Kidney glomerular epithelial cell (primary cell): ENCODE results near the gene AP5S1.
"Not testable (repeated sequence)": the region's sequence is repeated elsewhere in the genome, so short reads cannot be mapped to it uniquely, and the experiment has no call there.

Source experiments
- DNase-seq: peaks from one replicate; lab custom pipeline; 2025; lab: John Stamatoyannopoulos, UW

The AP5S1 gene

GRCh38 chr20:3812259-3812681 is 8.1 kb upstream of the AP5S1 start:
- peak; percentile 48 for DNase-seq

DNA sequence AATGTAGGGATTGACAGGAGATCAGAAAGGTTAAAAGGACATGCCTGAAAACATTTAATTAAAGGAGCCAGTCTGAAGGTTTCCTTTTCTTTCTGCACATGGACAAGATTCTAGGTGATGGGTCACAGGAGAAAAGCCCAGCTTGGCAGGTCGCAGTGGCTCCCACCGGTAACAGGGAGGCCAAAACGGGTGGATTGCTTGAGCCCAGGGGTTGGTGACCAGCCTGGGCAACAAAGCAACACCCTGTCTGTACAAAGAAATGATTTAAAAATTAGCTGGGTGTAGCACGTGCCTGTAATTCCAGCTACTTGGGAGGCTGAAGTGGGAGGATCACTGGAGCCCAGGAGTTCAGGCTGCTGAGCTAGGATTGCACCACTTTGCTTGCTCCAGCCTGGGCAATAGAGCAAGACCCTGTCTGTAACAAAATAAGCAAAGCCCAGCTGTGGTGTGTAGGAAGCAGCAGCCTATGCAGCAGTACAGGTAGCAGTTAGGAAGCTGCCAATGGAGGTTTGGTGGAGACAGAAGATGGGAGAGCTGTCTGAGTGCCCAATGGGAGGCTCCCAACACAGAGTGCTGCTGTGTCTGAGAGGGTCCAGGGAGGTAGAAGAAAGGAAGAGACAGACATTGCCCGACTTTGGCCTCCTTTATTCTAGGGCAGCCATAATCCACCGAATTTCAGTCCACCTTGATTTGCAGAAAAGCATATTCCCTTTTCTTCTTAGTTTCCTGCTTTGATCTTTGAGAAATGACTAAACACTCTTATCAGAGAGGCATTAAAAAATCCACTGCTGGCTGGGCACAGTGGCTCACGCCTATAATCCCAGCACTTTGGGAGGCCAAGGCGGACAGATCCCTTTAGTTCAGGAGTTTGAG is 7.1 kb upstream of the AP5S1 start:
- no peak for DNase-seq

GRCh38 chr20:3813848-3814581 is 6.3 kb upstream of the AP5S1 start:
- no peak for DNase-seq

DNA sequence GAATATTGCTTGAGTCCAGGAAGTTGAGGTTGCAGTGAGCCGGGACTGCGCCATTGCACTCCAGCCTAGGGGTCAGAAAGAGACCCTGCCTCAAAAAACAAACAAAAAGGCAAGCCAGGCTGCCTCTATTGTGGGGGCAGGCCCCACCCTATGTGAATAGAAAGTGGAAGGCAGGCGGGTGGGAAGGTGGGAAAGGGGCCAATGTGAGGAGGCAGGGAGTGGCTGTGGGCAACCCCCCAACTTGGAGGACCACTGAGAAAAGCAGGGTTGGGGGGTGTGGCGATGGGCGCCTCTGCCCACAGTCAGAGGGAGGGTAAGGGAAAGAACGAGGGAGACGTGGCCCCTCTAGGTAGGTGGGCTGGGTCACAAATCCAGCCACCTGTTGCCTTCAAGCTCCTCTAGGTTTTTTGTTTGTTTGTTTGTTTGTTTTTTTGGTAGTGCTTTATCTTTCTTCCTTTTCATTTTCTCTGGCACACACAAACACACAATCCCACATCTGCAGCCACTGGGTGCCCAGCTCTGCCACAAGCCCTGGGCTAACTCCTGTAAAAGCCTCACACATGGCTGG is 5.3 kb upstream of the AP5S1 start:
- DNase-seq, result no peak

DNA sequence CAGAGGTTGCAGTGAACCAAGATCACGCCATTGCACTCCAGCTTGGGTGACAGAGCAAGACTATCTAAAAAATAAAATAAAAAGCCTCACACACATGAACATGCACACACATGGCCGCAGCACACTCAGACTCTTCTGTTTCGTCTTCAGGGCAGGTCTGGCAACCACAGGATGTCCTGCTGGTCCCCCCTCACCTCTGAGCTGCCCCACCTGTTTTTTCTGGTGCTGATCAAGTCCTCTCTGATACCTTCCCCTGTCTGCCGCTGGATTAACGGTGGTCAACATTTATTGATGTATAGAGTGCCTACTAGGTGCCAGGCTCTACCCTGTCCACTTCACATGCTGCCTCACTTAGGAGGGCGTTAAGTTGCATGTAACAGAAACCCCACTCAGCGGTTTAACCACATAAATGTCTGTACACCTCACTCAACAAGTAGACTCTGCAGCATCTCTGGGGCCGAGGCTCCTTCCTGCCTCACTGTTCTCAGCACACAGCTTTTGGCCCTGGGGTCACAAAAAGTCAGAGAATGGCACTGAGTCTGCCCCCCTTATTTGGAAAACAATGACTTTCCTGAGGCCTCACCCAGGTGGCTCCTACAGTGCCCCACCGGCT is 4.5 kb upstream of the AP5S1 start:
- no peak for DNase-seq

- peak; percentile 53 for DNase-seq
Observed at GRCh38 chr20:3818155-3819151, 1.9 kb upstream of the AP5S1 start.

GRCh38 chr20:3819411-3820047 is 818 bp upstream of the AP5S1 start:
- DNase-seq, result no peak

- DNase-seq, result no peak
Observed at GRCh38 chr20:3820901-3821727, 767 bp downstream of the AP5S1 start.

GRCh38 chr20:3821996-3822395 is 1.6 kb downstream of the AP5S1 start:
- DNase-seq, result no peak

- DNase-seq, result no peak
Observed at GRCh38 chr20:3823881-3824280, 3.5 kb downstream of the AP5S1 start.

- DNase-seq, result no peak
Observed at GRCh38 chr20:3825526-3825925, 5.2 kb downstream of the AP5S1 start.

DNA sequence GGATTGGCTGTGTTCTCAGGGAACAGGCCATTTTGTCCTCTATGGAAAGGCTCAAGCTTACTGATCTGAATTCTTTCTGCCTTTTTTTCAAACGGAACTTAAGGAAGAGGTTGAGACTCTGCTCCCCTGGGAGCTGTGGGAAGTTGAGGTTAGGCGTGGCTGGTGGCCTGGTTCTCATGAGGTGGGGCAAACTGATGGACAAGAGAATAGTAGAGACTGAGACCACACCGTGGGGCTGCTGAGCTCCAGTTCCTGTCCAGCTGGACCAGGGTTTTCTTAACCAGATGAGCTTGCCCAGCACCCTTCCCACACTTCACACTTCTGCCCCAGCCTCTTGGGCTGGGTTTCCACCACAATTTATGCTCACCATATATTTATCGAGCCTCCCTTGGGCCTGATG is 6.1 kb downstream of the AP5S1 start:
- no peak for DNase-seq

GRCh38 chr20:3828798-3829197 is 8.5 kb downstream of the AP5S1 start:
- DNase-seq, result no peak

DNA sequence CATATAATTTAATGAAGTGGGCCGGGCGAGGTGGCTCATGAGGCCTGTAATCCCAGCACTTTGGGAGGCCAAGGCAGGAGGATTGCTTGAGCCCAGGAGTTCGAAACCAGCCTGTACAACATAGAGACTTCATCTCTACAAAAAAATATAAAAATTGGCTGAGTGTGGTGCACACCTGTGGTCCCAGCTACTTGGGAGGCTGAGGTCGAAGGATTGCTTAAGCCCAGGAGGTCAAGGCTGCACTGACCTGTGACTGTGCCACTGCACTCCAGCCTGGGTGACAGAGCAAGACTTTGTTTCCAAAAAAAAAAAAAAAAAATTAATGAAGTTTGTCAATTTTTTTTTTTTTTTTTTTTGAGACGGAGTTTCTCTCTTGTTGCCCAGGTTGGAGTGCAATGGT is 9.5 kb downstream of the AP5S1 start:
- not testable (repeated sequence) for DNase-seq

DNA sequence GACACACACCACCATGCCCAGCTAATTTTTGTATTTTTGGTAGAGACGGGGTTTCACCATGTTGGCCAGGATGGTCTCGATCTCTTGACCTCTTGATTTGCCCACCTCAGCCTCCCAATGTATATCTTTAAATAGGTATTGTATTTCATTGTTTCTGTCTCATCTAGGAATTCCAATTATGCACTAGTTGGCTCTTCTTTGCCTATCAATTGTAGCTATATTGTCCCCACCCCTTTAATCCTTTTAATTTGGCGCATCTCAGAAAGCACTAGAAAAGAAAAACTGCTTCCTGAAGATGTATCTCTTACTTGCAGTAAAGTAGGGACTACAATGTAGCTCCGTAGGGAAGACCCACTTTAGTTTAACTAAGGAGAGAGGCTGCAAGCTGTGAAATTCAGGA is 15.8 kb downstream of the AP5S1 start:
- no peak for DNase-seq

- DNase-seq, result no peak
Observed at GRCh38 chr20:3839328-3839727, 19.0 kb downstream of the AP5S1 start.

DNA sequence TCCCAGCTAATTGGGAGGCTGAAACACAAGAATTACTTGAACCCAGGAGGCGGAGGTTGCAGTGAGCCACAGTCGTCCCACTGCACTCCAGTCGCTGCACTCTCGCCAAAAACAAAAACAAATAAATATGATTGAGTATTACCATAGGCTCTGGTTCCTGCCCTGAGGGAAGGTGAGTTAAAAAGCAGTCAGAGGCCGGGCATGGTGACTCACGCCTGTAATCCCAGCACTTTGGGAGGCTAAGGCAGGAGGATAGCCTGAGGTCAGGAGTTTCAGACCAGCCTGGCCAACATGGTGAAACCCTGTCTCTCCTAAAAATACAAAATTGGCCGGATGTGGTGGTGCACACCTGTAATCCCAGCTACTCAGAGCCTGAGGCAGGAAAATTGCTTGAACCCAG is 19.9 kb downstream of the AP5S1 start:
- DNase-seq, result not testable (repeated sequence)

- DNase-seq, result no peak
Observed at GRCh38 chr20:3842348-3842930, 22.1 kb downstream of the AP5S1 start.

DNA sequence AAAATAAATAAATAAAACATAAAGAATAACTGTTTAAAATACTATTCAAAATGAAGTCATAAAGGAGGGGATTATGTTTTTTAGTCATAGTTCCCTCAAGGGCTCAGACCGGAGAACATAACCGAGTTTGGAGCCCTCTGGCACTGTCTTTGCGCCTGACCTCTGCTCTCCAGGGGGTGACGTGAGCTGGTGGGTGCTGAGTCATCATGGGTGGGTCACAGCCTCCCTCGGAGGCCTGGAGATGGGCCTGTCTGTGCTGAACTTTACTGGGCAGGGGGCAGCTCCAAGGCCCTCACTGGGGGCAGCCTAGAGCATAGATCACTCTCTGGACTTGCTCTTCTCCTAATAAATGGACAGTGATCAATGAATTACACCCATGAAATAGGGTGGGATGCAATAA is 23.1 kb downstream of the AP5S1 start:
- no peak for DNase-seq
